ENCODE data around the gene TGFBR3.
A peak's percentile ranks its signal among the peaks of the same experiment; 100 is the strongest.

Gene TGFBR3

GRCh38 chr1:91752324-91752723 lies 133.6 kb downstream of the TGFBR3 start:
- no peak for DNase-seq

- no peak for DNase-seq
Observed at GRCh38 chr1:91751275-91751674, 134.7 kb downstream of the TGFBR3 start.

GRCh38 chr1:91750398-91750996 lies 135.5 kb downstream of the TGFBR3 start:
- DNase-seq = no peak

DNA sequence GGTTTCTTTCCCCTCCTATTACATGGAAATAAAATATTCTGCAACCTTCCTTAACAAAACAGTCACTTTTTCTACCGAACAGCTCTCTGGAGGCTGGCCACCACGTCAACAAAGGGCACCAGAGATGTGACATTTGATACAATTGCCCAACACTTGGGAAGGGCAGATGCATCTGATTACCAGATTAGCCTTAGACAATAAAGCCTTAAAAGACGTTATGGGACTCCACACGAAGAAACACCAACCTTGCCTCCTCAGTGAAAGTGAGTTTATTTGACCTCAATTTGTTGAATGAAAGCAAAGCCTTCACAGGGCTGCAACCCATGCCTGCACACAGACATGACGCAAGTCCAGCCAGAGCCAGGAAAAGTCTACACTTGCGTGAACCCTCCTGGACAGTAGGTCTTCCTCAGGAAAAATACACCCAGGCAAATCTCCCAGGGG lies 136.1 kb downstream of the TGFBR3 start:
- no peak for DNase-seq

DNA sequence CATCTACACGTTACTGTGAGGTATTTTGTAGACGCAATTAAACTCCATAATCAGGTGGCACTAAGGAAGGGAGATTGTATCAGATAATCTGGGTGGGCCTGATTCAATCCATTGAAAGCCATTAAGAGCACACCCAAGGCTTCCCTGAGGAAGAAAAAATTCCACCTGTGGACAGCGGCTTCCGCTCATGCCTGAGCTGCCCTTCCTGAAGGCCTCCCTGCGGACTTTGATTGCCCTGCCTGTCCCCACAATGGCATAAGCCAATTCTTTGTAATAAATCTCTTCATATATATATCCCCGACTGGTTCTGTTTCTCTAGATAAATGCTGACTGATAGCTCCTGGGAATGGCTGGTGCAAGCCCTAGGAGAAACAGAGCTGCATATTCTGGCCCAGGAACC lies 138.3 kb downstream of the TGFBR3 start:
- DNase-seq = no peak

DNA sequence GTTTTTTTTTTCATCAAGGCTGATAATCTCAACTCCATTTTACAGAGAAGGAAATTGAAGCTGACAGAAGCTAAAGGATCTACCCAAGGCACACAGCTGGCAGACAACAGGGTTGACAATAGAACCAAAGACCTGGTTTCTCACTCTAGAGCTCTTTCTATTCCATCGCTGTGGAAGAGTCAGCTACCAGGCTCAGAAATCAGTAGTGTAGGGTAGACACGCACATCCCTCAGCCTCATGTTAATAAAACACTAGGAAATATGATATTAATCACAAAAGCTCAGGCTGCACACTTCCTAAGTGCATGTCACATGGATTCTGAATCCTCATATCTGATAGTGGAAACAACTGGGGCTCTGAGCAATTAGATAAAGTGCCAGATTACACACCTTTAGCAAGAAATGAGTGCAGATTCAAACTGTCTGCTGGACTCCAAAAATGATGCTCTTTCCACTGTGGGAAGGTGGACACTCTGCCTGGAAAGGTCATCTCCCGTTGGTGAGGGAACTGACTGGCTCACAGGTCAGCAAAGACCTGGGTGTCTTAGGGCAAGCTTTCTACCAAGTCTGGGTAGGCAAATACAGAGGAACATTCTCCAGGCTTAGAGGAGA lies 139.1 kb downstream of the TGFBR3 start:
- DNase-seq = no peak

- no peak for DNase-seq
Observed at GRCh38 chr1:91745640-91746373, 140.1 kb downstream of the TGFBR3 start.

DNA sequence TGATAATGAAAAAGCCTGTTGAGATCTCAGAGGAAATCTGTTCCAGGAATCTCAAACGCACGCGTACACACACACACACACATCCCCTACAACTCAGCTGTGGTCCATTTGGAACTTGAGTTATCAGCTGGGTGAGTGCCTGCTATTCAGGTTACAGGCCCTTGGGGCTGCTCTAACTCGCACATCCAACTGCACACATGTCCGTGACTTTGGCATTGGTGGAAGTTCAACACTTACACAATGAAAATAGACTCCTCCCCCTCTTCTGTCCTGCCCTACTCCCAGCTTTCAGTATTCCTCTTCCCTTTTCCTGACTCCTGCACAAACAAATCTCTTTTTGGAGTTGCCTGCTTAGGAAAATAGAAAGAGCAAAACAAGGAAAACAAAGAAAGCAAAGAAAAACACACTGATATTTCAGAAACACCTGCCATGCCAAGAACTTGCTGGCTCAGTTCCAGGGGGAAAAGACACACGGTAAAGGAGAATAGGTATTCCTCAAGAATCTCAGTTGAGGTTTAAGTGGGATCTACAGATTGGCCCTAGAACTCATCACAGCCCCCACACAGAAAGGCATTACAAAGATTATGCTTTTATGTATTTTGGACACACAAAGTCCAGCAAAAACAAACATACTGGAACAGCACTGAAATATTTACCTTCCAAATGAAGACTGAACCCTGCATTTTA lies 140.9 kb downstream of the TGFBR3 start:
- DNase-seq = no peak

- DNase-seq = no peak
Observed at GRCh38 chr1:91742848-91743292, 143.1 kb downstream of the TGFBR3 start.

DNA sequence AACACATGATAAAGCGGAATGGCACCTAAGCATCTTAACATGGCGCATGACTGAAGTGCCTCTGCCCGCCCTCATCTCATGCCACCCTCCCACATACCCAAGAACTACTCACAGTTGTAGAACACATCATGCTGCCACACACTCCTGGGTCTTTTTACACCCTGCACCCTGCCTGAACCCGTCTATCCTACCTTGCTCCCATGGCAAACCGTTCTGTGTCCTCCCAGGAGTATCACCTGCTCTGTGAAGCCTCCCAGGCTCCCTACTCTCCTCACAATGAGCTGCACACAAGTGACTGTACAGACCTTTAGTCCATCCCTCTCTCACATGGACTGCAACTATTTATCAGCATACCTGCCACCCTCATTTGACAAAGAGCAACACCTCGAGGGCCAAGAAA lies 144.0 kb downstream of the TGFBR3 start:
- no peak for DNase-seq

GRCh38 chr1:91741301-91741700 lies 144.7 kb downstream of the TGFBR3 start:
- no peak for DNase-seq

- no peak for DNase-seq
Observed at GRCh38 chr1:91737650-91738049, 148.3 kb downstream of the TGFBR3 start.

- no peak for DNase-seq
Observed at GRCh38 chr1:91736715-91737615, 149.0 kb downstream of the TGFBR3 start.

DNA sequence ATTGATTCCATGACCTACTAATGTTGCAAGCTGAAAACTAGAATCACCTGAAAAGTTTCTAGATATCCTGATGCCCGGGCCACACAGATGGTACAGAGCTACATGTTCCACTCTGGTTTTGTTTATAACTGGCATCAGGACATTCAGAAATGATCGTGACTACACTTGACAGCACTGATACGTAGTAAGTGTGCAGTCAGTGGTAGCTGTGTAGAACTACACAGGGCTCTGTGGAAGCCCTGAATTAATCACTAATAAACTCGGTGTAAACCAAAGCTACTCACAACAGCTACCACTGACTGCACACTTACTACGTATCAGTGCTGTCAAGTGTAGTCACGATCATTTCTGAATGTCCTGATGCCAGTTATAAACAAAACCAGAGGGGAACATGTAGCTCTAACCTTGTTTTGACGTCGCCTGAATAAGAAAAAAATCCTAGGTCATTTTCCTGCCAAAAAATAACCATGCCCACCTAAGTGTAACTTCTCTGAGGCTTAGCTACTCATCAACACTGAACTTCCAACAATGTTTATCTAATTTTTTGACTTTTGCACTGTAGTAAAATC lies 149.7 kb downstream of the TGFBR3 start:
- no peak for DNase-seq

DNA sequence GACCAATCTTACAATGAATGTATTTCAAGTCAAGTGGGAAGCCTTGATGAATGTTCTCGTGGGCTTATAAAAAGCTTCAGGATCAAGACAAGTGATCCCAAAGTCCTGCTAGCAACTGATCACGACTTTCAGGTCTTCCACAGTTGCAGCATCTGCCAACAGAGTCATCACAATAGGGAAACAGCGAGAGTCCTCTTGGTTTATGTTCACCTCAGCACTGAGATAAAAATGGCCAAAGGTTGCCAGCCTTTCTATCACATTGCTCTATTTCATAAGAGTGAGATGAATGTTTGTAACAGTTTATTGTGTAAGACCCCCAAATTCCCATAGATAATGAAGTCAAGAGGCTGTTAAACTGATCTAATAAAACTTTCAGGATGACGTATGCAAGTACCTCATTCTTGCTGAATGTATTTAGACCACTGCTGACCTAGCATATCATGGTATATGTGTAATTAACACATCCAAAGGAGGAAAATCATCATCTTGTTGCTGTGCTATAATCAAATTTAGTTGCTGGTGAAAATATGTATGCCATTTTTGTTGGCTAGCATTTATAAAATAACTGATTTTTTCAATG lies 150.6 kb downstream of the TGFBR3 start:
- no peak for DNase-seq

GRCh38 chr1:91734761-91735160 lies 151.2 kb downstream of the TGFBR3 start:
- peak; percentile 24 for DNase-seq

GRCh38 chr1:91733108-91733710 lies 152.7 kb downstream of the TGFBR3 start:
- no peak for DNase-seq

DNA sequence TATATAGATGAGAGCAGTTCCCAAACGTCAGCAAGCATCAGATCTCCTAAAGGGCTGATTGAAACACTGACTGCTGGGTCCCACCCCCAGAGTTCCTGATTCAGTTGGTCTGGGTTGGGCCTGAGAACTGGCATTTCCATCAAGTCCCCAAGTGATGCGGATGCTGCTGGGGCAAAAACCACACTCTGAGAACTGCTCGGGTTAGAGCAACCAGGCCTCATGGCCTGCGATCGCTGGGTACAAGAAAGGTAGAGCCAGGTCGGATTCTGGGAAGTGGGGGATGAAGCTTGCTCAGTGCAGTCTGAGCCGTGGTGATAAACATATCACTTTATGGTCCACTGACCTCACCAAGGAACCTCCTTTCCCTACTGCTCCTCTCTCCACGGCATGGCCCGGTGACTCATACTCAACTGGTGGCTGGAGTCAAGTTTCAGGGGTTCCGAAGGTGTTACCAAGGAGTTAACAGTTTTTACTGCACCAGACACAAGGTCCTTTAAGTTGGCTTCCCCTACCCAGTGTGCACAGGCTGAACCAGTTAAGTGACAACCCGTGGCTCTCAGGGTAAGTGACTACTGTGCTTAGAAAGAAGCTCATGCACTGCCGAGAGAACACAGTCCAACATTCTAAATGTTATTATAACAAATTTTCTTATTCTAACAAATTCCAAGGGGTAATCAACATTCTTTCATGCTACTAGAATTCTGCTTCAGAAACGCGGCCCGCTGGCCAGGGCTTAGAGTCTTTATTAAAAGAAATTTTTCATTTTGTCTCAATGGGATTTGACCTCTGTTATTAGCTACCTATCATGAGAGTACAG lies 153.5 kb downstream of the TGFBR3 start:
- no peak for DNase-seq

GRCh38 chr1:91731815-91732214 lies 154.1 kb downstream of the TGFBR3 start:
- no peak for DNase-seq
